ENCODE data around the gene DAGLA. TPM values are rescaled to one million over a fixed set of nuclear protein-coding genes. Genes with fewer than 3 reads are reported as not detected.
A peak's percentile ranks its signal among the peaks of the same experiment; 100 is the strongest.

The DAGLA gene
- total RNA-seq, 1 experiment from 2014 or later = 4.5 TPM

- no peak overlapping the region for H4K91ac ChIP-seq (ENCODE audit: insufficient read length, low read depth, low read length)
- TF ChIP-seq, protein P1, sequence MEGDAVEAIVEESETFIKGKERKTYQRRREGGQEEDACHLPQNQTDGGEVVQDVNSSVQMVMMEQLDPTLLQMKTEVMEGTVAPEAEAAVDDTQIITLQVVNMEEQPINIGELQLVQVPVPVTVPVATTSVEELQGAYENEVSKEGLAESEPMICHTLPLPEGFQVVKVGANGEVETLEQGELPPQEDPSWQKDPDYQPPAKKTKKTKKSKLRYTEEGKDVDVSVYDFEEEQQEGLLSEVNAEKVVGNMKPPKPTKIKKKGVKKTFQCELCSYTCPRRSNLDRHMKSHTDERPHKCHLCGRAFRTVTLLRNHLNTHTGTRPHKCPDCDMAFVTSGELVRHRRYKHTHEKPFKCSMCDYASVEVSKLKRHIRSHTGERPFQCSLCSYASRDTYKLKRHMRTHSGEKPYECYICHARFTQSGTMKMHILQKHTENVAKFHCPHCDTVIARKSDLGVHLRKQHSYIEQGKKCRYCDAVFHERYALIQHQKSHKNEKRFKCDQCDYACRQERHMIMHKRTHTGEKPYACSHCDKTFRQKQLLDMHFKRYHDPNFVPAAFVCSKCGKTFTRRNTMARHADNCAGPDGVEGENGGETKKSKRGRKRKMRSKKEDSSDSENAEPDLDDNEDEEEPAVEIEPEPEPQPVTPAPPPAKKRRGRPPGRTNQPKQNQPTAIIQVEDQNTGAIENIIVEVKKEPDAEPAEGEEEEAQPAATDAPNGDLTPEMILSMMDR (conservative IDR thresholded peaks at IDR 0.05) = no peak
- H3K23me2 ChIP-seq (ENCODE audit: insufficient read length, low read depth, low read length, poor library complexity, severe bottlenecking) = no peaks in the 10 kb centered on the region
- Mint-ChIP-seq H3K27ac (peak overlapping the region in 1 of 3 experiments; percentile 33; a peak in 2 of 7 replicates), H3K4me1 (peaks cover 9 to 23% of the 10 kb centered on the region in 2 experiments), H3K4me3 (no peak overlapping the region), H3K27me3 (ENCODE audit: low read depth) (peaks cover 16% of the 10 kb centered on the region), H3K36me3 (ENCODE audit: insufficient read depth in 1 of 3, low read depth in 3 of 3) (no peaks in the 10 kb centered on the region), H3K9me3 (no peaks in the 10 kb centered on the region; a peak in 1 of 5 replicates)
- peaks cover 3% of the 10 kb centered on the region; the same call in 1 of the 2 replicates for H3K4me1 ChIP-seq (ENCODE audit: insufficient read depth, low read length)
- no peak overlapping the region for H3K4me2 ChIP-seq (ENCODE audit: insufficient read depth, insufficient read length, low read length)
- no peak overlapping the region for H3K18ac ChIP-seq (ENCODE audit: insufficient read length, low read depth, low read length)
- no peak overlapping the region for H2AFZ ChIP-seq (ENCODE audit: low read length)
- H2BK20ac ChIP-seq (ENCODE audit: low read depth, low read length, poor library complexity, severe bottlenecking) = no peak overlapping the region
- no peak overlapping the region for H3K4ac ChIP-seq (ENCODE audit: low read depth, low read length)
- H3K9me3 ChIP-seq (ENCODE audit: control insufficient read depth, low read depth, low read length) = no peaks in the 10 kb centered on the region
- no peaks in the 10 kb centered on the region for H3K79me1 ChIP-seq (ENCODE audit: insufficient read depth, low read depth, low read length, poor library complexity, severe bottlenecking)
- H3K27ac ChIP-seq (ENCODE audit: insufficient read length, low read depth, low read length) = no peak overlapping the region
- H3K79me2 ChIP-seq (ENCODE audit: insufficient read depth, low read length) = no peaks in the 10 kb centered on the region
- H2BK12ac ChIP-seq (ENCODE audit: insufficient read length, low read depth, low read length) = no peak overlapping the region
- WGBS (ENCODE audit: extremely low coverage, insufficient read length, low lambda C conversion rate) = no CpG with 5 or more reads among the region's 3 CpGs
- no peak overlapping the region for H4K5ac ChIP-seq (ENCODE audit: insufficient read length, low read depth, low read length)
- H2BK120ac ChIP-seq (ENCODE audit: low read depth, low read length, poor library complexity, severe bottlenecking) = no peak overlapping the region
- H3K23ac ChIP-seq (ENCODE audit: insufficient read length, low read depth, low read length) = no peak overlapping the region
- no peak overlapping the region for H2BK5ac ChIP-seq (ENCODE audit: insufficient read length, low read length)
- no peak overlapping the region for H2BK15ac ChIP-seq (ENCODE audit: low read depth, low read length)
- no peaks in the 10 kb centered on the region for H4K20me1 ChIP-seq (ENCODE audit: control insufficient read depth, insufficient read depth, insufficient read length)
- no peak overlapping the region for H3T11ph ChIP-seq (ENCODE audit: low read length)
- H3K14ac ChIP-seq (ENCODE audit: insufficient read depth, low read length) = no peak overlapping the region
- H3K27me3 ChIP-seq (ENCODE audit: insufficient read depth, low read length) = no peaks in the 10 kb centered on the region
- no peak overlapping the region for H3K9ac ChIP-seq (ENCODE audit: extremely low read depth, insufficient read length, low read length)
- H2AK5ac ChIP-seq (ENCODE audit: insufficient read length, low read length) = no peak overlapping the region
- DNase-seq = peak; percentile 25
- H4K8ac ChIP-seq (replicated peaks; ENCODE audit: insufficient read length, low read depth, low read length) = no peak overlapping the region
- H3K56ac ChIP-seq (ENCODE audit: insufficient read length, low read depth, low read length) = no peak overlapping the region
Observed at GRCh38 chr11:61666684-61667297, 13.4 kb upstream of the DAGLA start.

All from H9 (cell line).